Kidney (tissue), 14 donors: ENCODE measurements around the gene ABCA6. TPM values are rescaled to one million over a fixed set of nuclear protein-coding genes. Genes with fewer than 3 reads are reported as not detected.

Experiments
- DNase-seq, 5 donors: peaks; one replicate each; pipeline ENCODE4 v3.0.0-alpha.2; 2013 to 2020
- FAIRE-seq: peaks from 2 replicates; lab custom pipeline; 2012; peaks lifted over from hg19 to GRCh38; lab: Jason Lieb, UNC
- H3K27ac ChIP-seq, 2 donors: one replicate each; pipeline ENCODE4 v1.7.0; 2013; ENCODE audit warnings: low read depth in 2 of 2, low read length in 2 of 2, inconsistent platforms in 1 of 2
- H3K27me3 ChIP-seq: one replicate; pipeline ENCODE4 v1.7.1; 2013; ENCODE audit warnings: low read length, inconsistent platforms; ENCODE audit not compliant: control insufficient read depth, insufficient read depth
- H3K36me3 ChIP-seq, 3 donors: one replicate each; pipeline versions ENCODE4 v1.7.0 to v1.7.1; 2013; ENCODE audit warnings: low read length in 3 of 3, control low read depth in 1 of 3, inconsistent platforms in 1 of 3; ENCODE audit not compliant: insufficient read depth in 3 of 3, control insufficient read depth in 2 of 3
- H3K4me1 ChIP-seq, 3 donors: one replicate each; pipeline versions ENCODE4 v1.7.0 to v1.7.1; 2013; ENCODE audit warnings: low read length in 3 of 3, inconsistent platforms in 1 of 3, low read depth in 1 of 3; ENCODE audit not compliant: control insufficient read depth in 2 of 3, insufficient read depth in 2 of 3
- H3K4me3 ChIP-seq, 3 donors: one replicate each; pipeline versions ENCODE4 v1.7.0 to v1.8.1; 2013; ENCODE audit warnings: low read length in 3 of 3, control low read depth in 1 of 3, inconsistent platforms in 1 of 3
- H3K9ac ChIP-seq, 3 donors: one replicate each; pipeline versions ENCODE4 v1.7.0 to v1.7.1; 2013; ENCODE audit warnings: low read length in 3 of 3, control low read depth in 1 of 3, inconsistent platforms in 1 of 3
- H3K9me3 ChIP-seq, 3 donors: one replicate each; pipeline versions ENCODE4 v1.7.0 to v1.7.1; 2013; ENCODE audit warnings: low read length in 3 of 3, control low read depth in 1 of 3, inconsistent platforms in 1 of 3; ENCODE audit not compliant: control insufficient read depth in 2 of 3, insufficient read depth in 1 of 3
- intact Hi-C: fragments of 100-400 bp; cut with DNase I; formaldehyde crosslinking; loops from one replicate; pipeline ENCODE4 v1.11.1; 2022
- polyA plus RNA-seq: library from polyadenylated mRNA; stranded (reverse); fragments of 350-450 nt; fragmentation: Illumina TruSeq; extraction: RNeasy Lipid Tissue Mini Kit (QIAGEN cat#74804); gene quantifications from one replicate; pipeline ENCODE4 v1.2.3, GENCODE V29; 2014; ENCODE audit warnings: low read depth, low replicate concordance; ENCODE audit not compliant: insufficient read depth
- total RNA-seq: library from RNA; stranded (reverse); fragmentation: NEBNext Ultra II Directional; extraction: Animal tissue kit (Norgen Biotek cat#: 25700); gene quantifications from one replicate; pipeline ENCODE4 v1.2.1, GENCODE V29; 2021
- TF ChIP-seq, protein P1 (sequence below): IDR thresholded peaks from 3 replicates; pipeline ENCODE4 v1.5.1; 2012; ENCODE audit warnings: mild to moderate bottlenecking, moderate library complexity, borderline replicate concordance; ENCODE audit not compliant: insufficient read depth; ENCODE audit errors: extremely low read depth
- donor health status: control.
- donor health status: control.
- donor health status: control.
- donor health status: control.
- donor health status: control.
- donor health status: DM: yes; HTN: yes; CAD: no.
- donor health status: Normal renal cell carcinoma (clear cell type).

The ABCA6 gene
- total and polyA plus RNA-seq, 2 donors from 2014 or later: 2.9 to 7.6 TPM

DNA sequence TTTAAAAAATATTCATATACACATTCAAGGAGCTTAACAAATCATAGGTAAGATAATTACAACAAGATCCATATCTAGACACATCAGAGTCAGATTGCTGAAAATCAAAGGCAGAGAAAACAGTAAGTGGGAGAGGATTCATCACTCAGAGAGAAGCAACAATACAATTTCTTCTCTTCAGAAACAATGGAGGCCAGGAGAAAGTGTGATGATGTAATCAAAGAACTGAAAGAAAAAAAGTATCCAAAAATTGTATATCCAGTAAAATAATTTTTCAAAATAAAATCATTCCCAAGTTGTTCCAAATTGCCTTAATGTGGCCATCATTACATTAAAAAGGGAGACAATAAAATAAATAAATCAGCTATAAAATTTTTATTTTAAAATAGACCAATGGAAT, 17.7 kb upstream of the ABCA6 start:
- Histone ChIP-seq H3K36me3 (no peaks in the 10 kb centered on the region), H3K27ac (no peak overlapping the region), H3K4me3 (no peak overlapping the region), H3K9me3 (no peaks in the 10 kb centered on the region), H3K27me3 (no peaks in the 10 kb centered on the region), H3K4me1 (no peaks in the 10 kb centered on the region), H3K9ac (no peak overlapping the region)
- TF ChIP-seq, protein P1, sequence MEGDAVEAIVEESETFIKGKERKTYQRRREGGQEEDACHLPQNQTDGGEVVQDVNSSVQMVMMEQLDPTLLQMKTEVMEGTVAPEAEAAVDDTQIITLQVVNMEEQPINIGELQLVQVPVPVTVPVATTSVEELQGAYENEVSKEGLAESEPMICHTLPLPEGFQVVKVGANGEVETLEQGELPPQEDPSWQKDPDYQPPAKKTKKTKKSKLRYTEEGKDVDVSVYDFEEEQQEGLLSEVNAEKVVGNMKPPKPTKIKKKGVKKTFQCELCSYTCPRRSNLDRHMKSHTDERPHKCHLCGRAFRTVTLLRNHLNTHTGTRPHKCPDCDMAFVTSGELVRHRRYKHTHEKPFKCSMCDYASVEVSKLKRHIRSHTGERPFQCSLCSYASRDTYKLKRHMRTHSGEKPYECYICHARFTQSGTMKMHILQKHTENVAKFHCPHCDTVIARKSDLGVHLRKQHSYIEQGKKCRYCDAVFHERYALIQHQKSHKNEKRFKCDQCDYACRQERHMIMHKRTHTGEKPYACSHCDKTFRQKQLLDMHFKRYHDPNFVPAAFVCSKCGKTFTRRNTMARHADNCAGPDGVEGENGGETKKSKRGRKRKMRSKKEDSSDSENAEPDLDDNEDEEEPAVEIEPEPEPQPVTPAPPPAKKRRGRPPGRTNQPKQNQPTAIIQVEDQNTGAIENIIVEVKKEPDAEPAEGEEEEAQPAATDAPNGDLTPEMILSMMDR: no peak
- no peak for FAIRE-seq
- no peak for DNase-seq
- intact Hi-C loops: no loop called here

- no peak for FAIRE-seq
- intact Hi-C loops: no loop called here
- TF ChIP-seq, protein P1: no peak
Observed at GRCh38 chr17:69154267-69154666, 12.6 kb upstream of the ABCA6 start.

GRCh38 chr17:69150333-69150732, 8.6 kb upstream of the ABCA6 start:
- H3K4me3 ChIP-seq: no peak overlapping the region
- TF ChIP-seq, protein P1: no peak
- no peaks in the 10 kb centered on the region for H3K27me3 ChIP-seq
- intact Hi-C loops: no loop called here
- no peaks in the 10 kb centered on the region for H3K9me3 ChIP-seq
- peaks cover 0 to 17% (median 0%) of the 10 kb centered on the region in 3 donors for H3K36me3 ChIP-seq
- no peak for FAIRE-seq
- H3K4me1 ChIP-seq: no peaks in the 10 kb centered on the region
- no peak overlapping the region for H3K27ac ChIP-seq
- H3K9ac ChIP-seq: no peak overlapping the region
- no peak for DNase-seq

More at GRCh38 chr17:69154267-69154666, 12.6 kb upstream of the ABCA6 start:
- Histone ChIP-seq H3K4me1 (no peaks in the 10 kb centered on the region), H3K36me3 (peaks cover 0 to 11% (median 0%) of the 10 kb centered on the region in 3 donors), H3K27ac (no peak overlapping the region), H3K4me3 (no peak overlapping the region), H3K27me3 (no peaks in the 10 kb centered on the region), H3K9me3 (no peaks in the 10 kb centered on the region), H3K9ac (no peak overlapping the region)
- no peak for DNase-seq

GRCh38 chr17:69147460-69147859, 5.8 kb upstream of the ABCA6 start:
- Histone ChIP-seq H3K36me3 (peaks cover 0 to 12% (median 0%) of the 10 kb centered on the region in 3 donors), H3K4me3 (no peak overlapping the region), H3K27ac (no peak overlapping the region), H3K9ac (no peak overlapping the region), H3K27me3 (no peaks in the 10 kb centered on the region), H3K4me1 (no peaks in the 10 kb centered on the region), H3K9me3 (no peaks in the 10 kb centered on the region)
- intact Hi-C loops: no loop called here
- no peak for DNase-seq
- no peak for FAIRE-seq
- TF ChIP-seq, protein P1: no peak
